LNCaP clone FGC (cell line): ENCODE data around the gene ARHGAP20.

Experiments
- DNase-seq: peaks from one replicate; pipeline ENCODE4 v3.0.0-alpha.2; 2011; ENCODE audit warnings: low read depth
- H3K4me3 ChIP-seq: 2 replicates; pipeline ENCODE4 v1.5.1; 2011; ENCODE audit warnings: mild to moderate bottlenecking, low read depth, low read length, control low read depth
- TF ChIP-seq, protein P1 (sequence below): IDR thresholded peaks from 2 replicates; pipeline ENCODE4 v1.5.1; 2012; ENCODE audit warnings: mild to moderate bottlenecking; ENCODE audit not compliant: control insufficient read depth, insufficient read depth; ENCODE audit errors: extremely low read depth

The ARHGAP20 gene

GRCh38 chr11:110599207-110599606 lies 113.0 kb downstream of the ARHGAP20 start:
- TF ChIP-seq, protein P1, sequence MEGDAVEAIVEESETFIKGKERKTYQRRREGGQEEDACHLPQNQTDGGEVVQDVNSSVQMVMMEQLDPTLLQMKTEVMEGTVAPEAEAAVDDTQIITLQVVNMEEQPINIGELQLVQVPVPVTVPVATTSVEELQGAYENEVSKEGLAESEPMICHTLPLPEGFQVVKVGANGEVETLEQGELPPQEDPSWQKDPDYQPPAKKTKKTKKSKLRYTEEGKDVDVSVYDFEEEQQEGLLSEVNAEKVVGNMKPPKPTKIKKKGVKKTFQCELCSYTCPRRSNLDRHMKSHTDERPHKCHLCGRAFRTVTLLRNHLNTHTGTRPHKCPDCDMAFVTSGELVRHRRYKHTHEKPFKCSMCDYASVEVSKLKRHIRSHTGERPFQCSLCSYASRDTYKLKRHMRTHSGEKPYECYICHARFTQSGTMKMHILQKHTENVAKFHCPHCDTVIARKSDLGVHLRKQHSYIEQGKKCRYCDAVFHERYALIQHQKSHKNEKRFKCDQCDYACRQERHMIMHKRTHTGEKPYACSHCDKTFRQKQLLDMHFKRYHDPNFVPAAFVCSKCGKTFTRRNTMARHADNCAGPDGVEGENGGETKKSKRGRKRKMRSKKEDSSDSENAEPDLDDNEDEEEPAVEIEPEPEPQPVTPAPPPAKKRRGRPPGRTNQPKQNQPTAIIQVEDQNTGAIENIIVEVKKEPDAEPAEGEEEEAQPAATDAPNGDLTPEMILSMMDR, result no peak
- H3K4me3 ChIP-seq, result no peak overlapping the region
- DNase-seq, result no peak

DNA sequence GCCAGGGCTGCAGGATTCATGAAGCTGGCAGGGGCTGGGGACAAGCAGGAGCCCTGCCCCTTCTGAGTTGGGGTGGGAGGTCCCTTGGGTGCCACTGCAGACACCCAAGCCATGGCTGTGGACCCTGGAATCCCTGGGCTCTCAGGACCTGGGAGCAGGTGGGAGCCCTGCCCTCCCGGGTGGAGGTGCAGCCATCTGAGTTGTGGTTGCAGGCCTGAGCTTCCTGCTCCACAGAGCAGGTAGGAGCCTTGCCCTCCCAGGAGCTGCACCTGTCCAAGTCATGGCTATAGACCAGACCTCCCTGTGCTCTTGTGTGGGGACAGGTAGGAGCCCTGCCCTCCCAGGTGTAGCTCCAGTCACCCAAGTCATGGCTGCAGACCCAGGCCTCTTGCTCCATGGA lies 113.5 kb downstream of the ARHGAP20 start:
- H3K4me3 ChIP-seq, result no peak overlapping the region
- DNase-seq, result no peak
- TF ChIP-seq, protein P1, result no peak

- TF ChIP-seq, protein P1, result no peak
- no peak for DNase-seq
Observed at GRCh38 chr11:110587972-110588371, 124.3 kb downstream of the ARHGAP20 start.

DNA sequence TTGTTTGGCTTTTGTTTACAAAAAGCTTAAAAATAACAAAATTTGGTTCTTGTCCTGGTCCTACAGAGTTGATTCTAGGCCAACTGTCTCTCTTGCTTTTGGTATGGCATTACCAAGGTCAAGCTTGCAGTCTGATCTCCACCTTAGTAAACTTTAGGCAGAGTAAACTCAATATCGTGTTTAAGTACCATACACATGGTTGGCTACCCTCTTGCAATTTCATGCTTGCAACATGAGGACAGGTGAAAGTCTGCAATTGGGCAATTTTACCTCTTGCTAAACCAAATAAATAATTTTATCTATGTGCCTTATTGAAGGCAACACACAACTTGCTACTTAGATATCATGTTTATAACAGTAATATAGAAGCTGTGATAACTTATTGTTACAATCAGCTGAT lies 125.1 kb downstream of the ARHGAP20 start:
- TF ChIP-seq, protein P1, result no peak
- no peak for DNase-seq
- no peak overlapping the region for H3K4me3 ChIP-seq

More at GRCh38 chr11:110587972-110588371, 124.3 kb downstream of the ARHGAP20 start:
- no peak overlapping the region for H3K4me3 ChIP-seq

GRCh38 chr11:110584150-110584549 lies 128.1 kb downstream of the ARHGAP20 start:
- no peak overlapping the region for H3K4me3 ChIP-seq
- TF ChIP-seq, protein P1, result no peak
- no peak for DNase-seq

GRCh38 chr11:110582728-110583432 lies 129.4 kb downstream of the ARHGAP20 start:
- DNase-seq, result no peak
- TF ChIP-seq, protein P1, result no peak
- no peak overlapping the region for H3K4me3 ChIP-seq

DNA sequence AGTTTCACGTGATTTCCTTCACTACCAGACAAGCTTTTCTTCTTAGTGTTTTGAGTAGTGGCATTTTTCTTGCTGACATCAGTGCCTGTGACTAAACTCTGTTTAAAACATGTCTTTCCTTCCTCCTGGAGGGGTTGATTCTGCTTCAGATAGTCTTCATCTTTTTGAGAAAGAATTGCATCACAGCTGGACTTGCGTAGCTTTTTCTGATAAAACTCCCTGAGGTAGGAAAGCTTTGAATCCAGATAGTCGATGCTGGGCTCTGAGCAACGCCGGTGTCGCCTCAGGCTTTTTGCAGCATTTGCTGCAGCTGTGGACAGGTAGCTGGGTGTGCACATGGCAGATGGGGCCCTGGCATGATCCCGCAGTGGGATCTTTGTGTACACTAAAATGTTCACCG lies 131.7 kb downstream of the ARHGAP20 start:
- DNase-seq, result no peak
- H3K4me3 ChIP-seq, result no peak overlapping the region
- TF ChIP-seq, protein P1, result no peak
